Mucosa of rectum (tissue), 2 donors: ENCODE data around the gene TMEM141.
A peak's percentile ranks its signal among the peaks of the same experiment; 100 is the strongest.

Source experiments
- H3K27ac ChIP-seq, 2 donors: one replicate each; pipeline ENCODE4 v1.7.0; 2013; ENCODE audit warnings: inconsistent platforms in 2 of 2, low read depth in 2 of 2, low read length in 2 of 2
- H3K27me3 ChIP-seq, 2 donors: one replicate each; pipeline ENCODE4 v1.7.0; 2013; ENCODE audit warnings: low read length in 2 of 2; ENCODE audit not compliant: control insufficient read depth in 2 of 2, insufficient read depth in 2 of 2
- H3K36me3 ChIP-seq, 2 donors: one replicate each; pipeline ENCODE4 v1.7.0; 2013; ENCODE audit warnings: low read length in 2 of 2; ENCODE audit not compliant: control insufficient read depth in 2 of 2, insufficient read depth in 2 of 2
- H3K4me1 ChIP-seq, 2 donors: one replicate each; pipeline ENCODE4 v1.7.0; 2013; ENCODE audit warnings: low read length in 2 of 2, mild to moderate bottlenecking in 1 of 2; ENCODE audit not compliant: control insufficient read depth in 2 of 2, insufficient read depth in 2 of 2
- H3K4me3 ChIP-seq, 2 donors: one replicate each; pipeline ENCODE4 v1.7.0; 2013; ENCODE audit warnings: low read length in 2 of 2
- H3K9ac ChIP-seq, 2 donors: one replicate each; pipeline ENCODE4 v1.7.0; 2013; ENCODE audit warnings: low read length in 2 of 2, low read depth in 1 of 2, mild to moderate bottlenecking in 1 of 2
- H3K9me3 ChIP-seq, 2 donors: one replicate each; pipeline ENCODE4 v1.7.0; 2013; ENCODE audit warnings: low read length in 2 of 2; ENCODE audit not compliant: control insufficient read depth in 2 of 2
- donor health status: healthy.
- donor health status: Normal muscosa, but diverticular disease.

Gene TMEM141

DNA sequence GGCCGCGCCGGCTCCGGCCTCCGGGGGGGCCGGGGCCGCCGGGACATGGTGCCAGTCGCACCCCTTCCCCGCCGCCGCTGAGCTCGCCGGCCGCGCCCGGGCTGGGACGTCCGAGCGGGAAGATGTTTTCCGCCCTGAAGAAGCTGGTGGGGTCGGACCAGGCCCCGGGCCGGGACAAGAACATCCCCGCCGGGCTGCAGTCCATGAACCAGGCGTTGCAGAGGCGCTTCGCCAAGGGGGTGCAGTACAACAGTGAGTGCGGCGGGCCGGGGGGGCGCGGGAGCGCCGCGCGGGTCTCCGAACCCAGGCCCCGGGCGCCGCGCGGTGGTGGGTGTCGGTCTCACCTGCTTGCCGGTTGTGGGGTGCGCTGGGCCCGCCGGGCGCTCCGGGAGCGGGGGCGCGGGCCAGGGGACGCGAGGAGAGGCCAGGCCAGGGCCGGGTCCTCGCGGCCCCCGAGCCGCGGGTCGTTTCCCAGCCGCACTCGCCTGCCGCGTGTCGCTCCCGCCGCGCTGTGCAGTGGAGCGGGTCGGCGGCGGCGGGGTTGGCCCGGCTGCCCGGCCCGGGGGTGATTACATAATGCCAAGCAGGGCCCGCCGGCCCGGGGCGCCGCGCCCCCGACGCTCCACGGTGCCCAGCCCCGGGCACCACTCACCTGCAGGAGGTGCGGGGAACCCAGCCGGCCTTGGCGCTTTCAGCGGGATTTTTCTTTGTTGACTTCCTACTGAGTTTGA lies 17.1 kb downstream of the TMEM141 start:
- Histone ChIP-seq H3K27ac (peak overlapping the region; percentile 63 to 91), H3K27me3 (no peaks in the 10 kb centered on the region), H3K36me3 (peaks cover 0 to 12% of the 10 kb centered on the region in 2 donors), H3K4me1 (peaks cover 24 to 26% of the 10 kb centered on the region in 2 donors), H3K9ac (peak overlapping the region; percentile 74 to 84), H3K9me3 (no peaks in the 10 kb centered on the region), H3K4me3 (peak overlapping the region; percentile 70 to 75)

DNA sequence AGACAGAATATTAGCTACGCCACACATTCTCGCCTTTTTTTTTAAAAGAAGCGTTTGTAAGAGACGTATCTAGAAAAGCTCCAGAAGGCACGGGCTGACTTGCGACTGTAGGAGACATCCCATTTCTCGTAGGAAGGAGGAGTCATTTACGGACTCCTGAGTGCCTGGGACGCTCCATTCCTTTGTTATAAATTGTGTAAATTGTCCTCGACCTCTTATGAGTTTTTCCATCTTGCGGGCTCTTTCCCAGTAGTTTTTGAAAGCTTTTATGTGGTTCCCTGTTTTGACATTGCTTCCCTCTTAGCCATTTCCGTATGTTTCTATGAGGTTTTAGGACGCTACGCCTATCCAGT lies 17.6 kb downstream of the TMEM141 start:
- Histone ChIP-seq H3K9me3 (no peaks in the 10 kb centered on the region), H3K9ac (peak overlapping the region; percentile 74 to 84), H3K36me3 (peaks cover 0 to 12% of the 10 kb centered on the region in 2 donors), H3K27ac (peak overlapping the region; percentile 38 to 91), H3K27me3 (no peaks in the 10 kb centered on the region), H3K4me1 (peaks cover 24 to 26% of the 10 kb centered on the region in 2 donors), H3K4me3 (peak overlapping the region; percentile 70 to 75)

DNA sequence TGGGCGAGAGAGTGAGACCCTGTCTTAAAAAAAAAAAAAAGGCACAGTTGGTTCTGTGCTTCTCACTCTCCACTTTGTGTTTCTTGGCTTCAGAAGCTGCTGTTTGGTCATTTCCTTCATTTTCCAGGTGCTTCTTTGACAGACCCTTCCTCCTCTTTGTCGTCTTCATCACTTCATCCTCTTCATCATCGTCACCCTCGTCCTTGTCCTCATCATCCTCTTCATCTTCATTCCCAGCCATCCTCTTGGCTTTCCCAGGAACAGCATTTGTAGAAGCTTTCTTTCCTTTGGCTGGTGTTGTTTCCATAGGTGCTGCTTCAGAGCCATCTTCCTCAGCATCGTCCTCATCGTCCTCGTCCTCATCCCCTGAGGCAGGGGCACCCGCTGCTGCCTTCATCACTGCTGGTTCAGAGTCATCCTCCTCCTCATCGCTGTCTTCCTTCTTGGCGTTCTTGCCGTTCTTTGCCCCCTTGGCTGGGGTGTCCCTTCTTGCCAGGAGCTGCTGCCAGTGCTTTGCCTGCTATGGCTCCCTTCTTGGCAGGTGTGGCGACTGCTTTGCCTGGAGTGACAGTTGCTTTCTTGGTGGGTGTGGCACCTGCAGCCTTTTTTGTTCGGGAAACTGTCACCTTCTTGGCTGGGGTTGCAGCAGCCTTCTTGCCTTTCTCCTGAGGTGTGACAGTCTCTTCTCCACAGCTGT lies 23.7 kb downstream of the TMEM141 start:
- no peaks in the 10 kb centered on the region for H3K9me3 ChIP-seq
- H3K4me3 ChIP-seq, result no peak overlapping the region
- no peak overlapping the region for H3K27ac ChIP-seq
- H3K9ac ChIP-seq, result no peak overlapping the region
- peaks cover 4% of the 10 kb centered on the region in 2 donors for H3K4me1 ChIP-seq
- no peaks in the 10 kb centered on the region for H3K27me3 ChIP-seq
- peaks cover 4 to 16% of the 10 kb centered on the region in 2 donors for H3K36me3 ChIP-seq

DNA sequence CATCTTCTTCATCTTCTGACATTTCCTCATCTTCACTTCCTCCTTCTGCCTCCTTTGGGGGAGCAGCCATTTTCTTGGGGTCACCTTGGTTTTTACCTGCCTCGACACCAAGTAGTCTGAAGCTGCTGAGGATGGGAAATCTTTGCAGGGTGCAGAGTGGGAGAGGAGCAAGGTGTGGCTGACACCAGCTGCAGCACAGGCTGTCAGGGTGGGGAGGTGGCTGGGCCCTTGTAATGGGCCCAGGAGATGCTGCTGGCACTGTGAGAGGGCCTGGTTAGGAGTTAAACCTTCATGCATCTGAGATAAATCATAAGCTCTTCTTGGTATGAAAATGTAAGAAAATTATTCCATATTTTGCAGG lies 24.3 kb downstream of the TMEM141 start:
- Histone ChIP-seq H3K36me3 (peaks cover 4 to 16% of the 10 kb centered on the region in 2 donors), H3K4me1 (peaks cover 0 to under 1% of the 10 kb centered on the region in 2 donors), H3K27me3 (no peaks in the 10 kb centered on the region), H3K9me3 (no peaks in the 10 kb centered on the region), H3K27ac (no peak overlapping the region), H3K9ac (no peak overlapping the region), H3K4me3 (no peak overlapping the region)

DNA sequence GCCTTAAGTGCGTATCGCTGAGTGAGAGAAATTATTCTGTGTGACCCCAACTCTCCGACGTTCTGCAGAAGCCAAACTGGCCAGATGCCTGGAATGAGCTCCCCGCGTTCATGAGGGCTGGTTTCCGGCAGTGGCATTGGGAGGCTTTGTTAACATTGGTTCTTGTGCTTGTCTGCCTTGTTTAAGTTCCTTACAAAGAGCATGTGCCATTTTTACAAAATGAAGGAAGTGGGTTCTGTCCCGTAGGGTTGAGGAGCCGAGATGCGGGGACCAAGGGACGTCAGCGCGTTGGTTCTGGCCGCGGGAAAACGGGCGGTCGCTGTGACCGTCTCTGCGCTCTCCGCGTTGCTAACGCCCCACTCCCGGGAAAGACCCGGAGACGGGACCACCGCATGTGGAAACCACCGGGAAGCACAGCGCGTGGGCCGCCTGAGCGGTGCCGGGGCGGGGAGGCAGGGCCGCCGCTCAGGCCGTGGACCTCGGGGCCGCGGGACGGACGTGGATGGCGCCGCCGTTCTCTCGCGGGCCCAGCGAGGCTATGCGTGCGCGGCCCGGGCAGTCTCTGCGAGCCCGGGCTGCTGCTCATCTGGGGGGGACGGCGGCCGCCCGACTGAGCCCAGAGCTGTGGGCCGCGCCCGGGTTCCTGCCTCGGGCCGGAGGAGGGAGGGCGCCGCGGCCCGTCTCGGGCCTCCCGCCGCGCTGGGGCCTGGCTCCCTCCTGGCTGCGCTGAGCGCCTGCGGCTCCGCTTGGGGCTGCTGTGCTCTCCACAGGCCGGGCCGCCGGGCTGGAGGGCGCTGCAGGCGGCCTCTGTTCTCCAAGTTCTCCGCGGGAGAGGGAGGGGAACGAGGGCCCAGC lies 30.1 kb downstream of the TMEM141 start:
- Histone ChIP-seq H3K9me3 (no peaks in the 10 kb centered on the region), H3K27ac (no peak overlapping the region), H3K4me3 (no peak overlapping the region), H3K36me3 (peaks cover 15 to 29% of the 10 kb centered on the region in 2 donors), H3K27me3 (no peaks in the 10 kb centered on the region), H3K9ac (peak overlapping the region in 1 of 2 donors; percentile 38), H3K4me1 (no peaks in the 10 kb centered on the region)

DNA sequence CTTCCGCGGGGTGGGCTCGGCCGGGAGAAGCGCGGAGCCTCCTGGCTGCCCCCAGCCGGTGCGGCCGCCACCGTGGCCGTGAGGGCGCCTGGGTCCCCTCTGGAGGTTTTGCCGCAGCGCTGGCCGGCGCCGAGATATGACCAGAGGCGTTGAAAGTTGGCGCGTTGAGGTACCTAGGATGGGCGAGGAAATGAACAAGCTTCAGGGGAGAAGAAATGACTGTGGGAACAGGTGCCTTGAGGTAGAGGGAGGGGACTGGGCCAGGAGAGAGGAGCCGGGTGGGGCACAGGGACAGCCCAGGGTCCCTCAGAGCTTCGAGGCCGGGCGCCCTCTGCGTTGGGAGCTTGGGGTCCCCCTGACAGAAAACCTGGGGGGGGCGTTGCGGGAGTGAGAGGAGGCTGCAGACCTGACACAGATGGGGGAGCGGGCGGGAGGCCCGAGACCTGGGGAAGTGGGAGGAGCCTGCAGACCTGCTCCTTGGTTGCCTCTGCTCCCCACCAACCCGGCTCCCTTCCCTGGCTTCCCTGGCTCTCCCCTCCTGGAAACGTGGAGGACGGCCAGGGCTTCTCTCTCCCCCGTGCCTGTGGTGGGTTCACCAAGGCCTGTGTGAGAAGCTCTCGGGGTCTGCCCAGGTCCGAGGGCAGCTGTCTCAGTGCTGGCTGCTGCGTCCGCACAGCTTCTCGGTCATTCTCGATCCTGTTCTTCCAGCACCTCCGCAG lies 30.8 kb downstream of the TMEM141 start:
- no peaks in the 10 kb centered on the region for H3K4me1 ChIP-seq
- no peak overlapping the region for H3K4me3 ChIP-seq
- peaks cover 23 to 30% of the 10 kb centered on the region in 2 donors for H3K36me3 ChIP-seq
- H3K9ac ChIP-seq, result no peak overlapping the region
- H3K27me3 ChIP-seq, result no peaks in the 10 kb centered on the region
- no peak overlapping the region for H3K27ac ChIP-seq
- H3K9me3 ChIP-seq, result no peaks in the 10 kb centered on the region

DNA sequence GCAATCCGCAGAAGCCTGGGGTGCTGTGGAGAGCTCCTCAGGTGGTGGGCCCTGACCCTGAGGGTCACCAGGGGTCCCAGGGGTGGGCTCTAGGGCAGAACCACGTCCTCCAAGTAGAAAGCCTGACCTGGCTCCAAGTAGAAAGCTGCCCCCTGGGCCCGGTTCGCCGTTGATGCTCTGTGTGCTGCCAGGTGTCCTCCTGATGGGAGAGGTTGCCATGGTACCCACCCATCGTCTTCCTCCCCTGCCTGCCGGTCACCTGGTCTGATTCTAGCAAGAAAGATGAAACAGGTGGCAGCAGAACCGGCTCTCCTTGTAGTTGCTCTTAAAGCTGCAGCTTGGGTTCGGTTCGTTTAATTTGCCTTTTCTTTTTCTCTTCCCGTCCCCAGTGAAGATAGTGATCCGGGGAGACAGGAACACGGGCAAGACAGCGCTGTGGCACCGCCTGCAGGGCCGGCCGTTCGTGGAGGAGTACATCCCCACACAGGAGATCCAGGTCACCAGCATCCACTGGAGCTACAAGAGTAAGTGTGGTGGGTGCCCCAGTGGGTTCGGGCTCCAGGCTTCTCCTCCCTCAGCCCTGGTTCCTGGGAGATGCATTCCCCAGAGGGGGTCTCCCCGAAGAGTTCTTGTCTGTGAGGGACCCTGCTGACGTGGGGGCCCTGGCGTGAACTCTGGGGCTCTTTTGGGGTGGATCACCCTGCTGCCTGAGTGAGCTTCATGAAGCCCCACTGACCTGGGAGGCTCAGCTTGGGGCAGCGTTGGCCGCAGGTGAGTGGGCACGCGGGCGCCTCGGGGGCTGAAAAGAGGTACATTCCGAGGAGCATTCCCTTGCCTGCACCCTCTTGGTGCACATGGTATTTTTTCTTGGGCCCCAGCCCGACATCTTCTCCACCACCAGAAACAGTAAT lies 32.2 kb downstream of the TMEM141 start:
- no peaks in the 10 kb centered on the region for H3K4me1 ChIP-seq
- peaks cover 27 to 33% of the 10 kb centered on the region in 2 donors for H3K36me3 ChIP-seq
- H3K27me3 ChIP-seq, result no peaks in the 10 kb centered on the region
- no peak overlapping the region for H3K4me3 ChIP-seq
- H3K27ac ChIP-seq, result no peak overlapping the region
- H3K9ac ChIP-seq, result no peak overlapping the region
- no peaks in the 10 kb centered on the region for H3K9me3 ChIP-seq

DNA sequence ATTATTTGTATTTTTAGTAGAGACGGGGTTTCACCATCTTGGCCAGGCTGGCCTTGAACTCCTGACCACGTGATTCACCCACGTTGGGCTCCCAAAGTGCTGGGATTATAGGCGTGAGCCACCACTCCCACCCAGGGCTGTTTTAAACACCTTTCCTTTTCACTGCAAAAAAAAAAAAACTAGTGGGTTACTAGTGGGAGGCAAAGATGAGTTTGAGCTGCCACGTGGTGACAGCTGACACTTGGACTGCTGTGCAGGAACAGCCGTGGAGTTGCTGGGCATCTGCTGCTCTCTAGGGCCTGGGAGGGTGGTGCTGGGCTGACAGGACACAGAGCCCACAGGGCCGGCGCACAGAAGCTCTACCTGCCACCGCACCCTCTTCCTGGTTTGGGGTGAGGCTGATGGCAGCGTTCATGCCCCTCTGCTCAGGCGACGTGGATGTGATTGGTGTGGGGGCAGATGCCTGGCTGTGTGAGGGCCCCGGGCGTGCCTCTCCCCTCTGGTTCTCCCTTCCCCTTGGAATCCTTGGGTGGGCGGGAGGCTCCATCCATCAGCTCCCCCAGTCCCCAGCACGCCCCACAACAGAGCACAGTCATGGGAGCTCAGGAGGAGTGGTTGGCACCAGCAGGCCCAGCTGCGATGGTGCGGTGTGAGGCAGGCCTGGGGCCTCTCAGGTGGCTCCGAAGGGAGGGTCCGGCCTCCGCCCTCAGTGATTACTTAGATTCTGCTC lies 33.5 kb downstream of the TMEM141 start:
- no peak overlapping the region for H3K27ac ChIP-seq
- no peak overlapping the region for H3K4me3 ChIP-seq
- H3K36me3 ChIP-seq, result peaks cover 33 to 46% of the 10 kb centered on the region in 2 donors
- H3K4me1 ChIP-seq, result no peaks in the 10 kb centered on the region
- no peaks in the 10 kb centered on the region for H3K9me3 ChIP-seq
- H3K9ac ChIP-seq, result no peak overlapping the region
- H3K27me3 ChIP-seq, result no peaks in the 10 kb centered on the region
